ENCODE results near the gene YES1.

Gene YES1

GRCh38 chr18:708096-708495 is 103.9 kb downstream of the YES1 start:
- H3K4me3 ChIP-seq (replicated peaks; ENCODE audit: low read depth, low read length), result no peak overlapping the region
- no peak for TF ChIP-seq CTCF (IDR thresholded peaks at IDR 0.05; ENCODE audit: insufficient read depth, low read length, poor library complexity, severe bottlenecking)
- DNase-seq (ENCODE audit: extremely low read depth, insufficient read length), result no peak
- H3K36me3 ChIP-seq (ENCODE audit: control insufficient read depth, insufficient read depth, low read length), result no peaks in the 10 kb centered on the region
- H3K27me3 ChIP-seq (replicated peaks; ENCODE audit: control insufficient read depth, insufficient read depth, low read length), result no peaks in the 10 kb centered on the region

- TF ChIP-seq CTCF (IDR thresholded peaks at IDR 0.05; ENCODE audit: insufficient read depth, low read length, poor library complexity, severe bottlenecking), result no peak
Observed at GRCh38 chr18:706405-706804, 105.6 kb downstream of the YES1 start.

GRCh38 chr18:703213-703967 is 108.7 kb downstream of the YES1 start:
- no peak for TF ChIP-seq CTCF (IDR thresholded peaks at IDR 0.05; ENCODE audit: insufficient read depth, low read length, poor library complexity, severe bottlenecking)
- H3K27me3 ChIP-seq (replicated peaks; ENCODE audit: control insufficient read depth, insufficient read depth, low read length), result no peaks in the 10 kb centered on the region
- no peak overlapping the region for H3K4me3 ChIP-seq (replicated peaks; ENCODE audit: low read depth, low read length)
- no peak for DNase-seq (ENCODE audit: extremely low read depth, insufficient read length)
- H3K36me3 ChIP-seq (ENCODE audit: control insufficient read depth, insufficient read depth, low read length), result no peaks in the 10 kb centered on the region; the same call in none of the 2 replicates

More at GRCh38 chr18:706405-706804, 105.6 kb downstream of the YES1 start:
- Histone ChIP-seq H3K4me3 (replicated peaks; ENCODE audit: low read depth, low read length) (no peak overlapping the region), H3K27me3 (replicated peaks; ENCODE audit: control insufficient read depth, insufficient read depth, low read length) (no peaks in the 10 kb centered on the region), H3K36me3 (ENCODE audit: control insufficient read depth, insufficient read depth, low read length) (no peaks in the 10 kb centered on the region)
- DNase-seq (ENCODE audit: extremely low read depth, insufficient read length), result no peak

GRCh38 chr18:697800-698199 is 114.2 kb downstream of the YES1 start:
- TF ChIP-seq CTCF (IDR thresholded peaks at IDR 0.05; ENCODE audit: insufficient read depth, low read length, poor library complexity, severe bottlenecking), result no peak

GRCh38 chr18:697012-697411 is 115.0 kb downstream of the YES1 start:
- no peak for DNase-seq (ENCODE audit: extremely low read depth, insufficient read length)
- peaks cover 3% of the 10 kb centered on the region for H3K36me3 ChIP-seq (ENCODE audit: control insufficient read depth, insufficient read depth, low read length)
- no peaks in the 10 kb centered on the region for H3K27me3 ChIP-seq (replicated peaks; ENCODE audit: control insufficient read depth, insufficient read depth, low read length)
- no peak for TF ChIP-seq CTCF (IDR thresholded peaks at IDR 0.05; ENCODE audit: insufficient read depth, low read length, poor library complexity, severe bottlenecking)
- H3K4me3 ChIP-seq (replicated peaks; ENCODE audit: low read depth, low read length), result no peak overlapping the region

More at GRCh38 chr18:697800-698199, 114.2 kb downstream of the YES1 start:
- no peak for DNase-seq (ENCODE audit: extremely low read depth, insufficient read length)
- H3K27me3 ChIP-seq (replicated peaks; ENCODE audit: control insufficient read depth, insufficient read depth, low read length), result no peaks in the 10 kb centered on the region
- no peak overlapping the region for H3K4me3 ChIP-seq (replicated peaks; ENCODE audit: low read depth, low read length)
- H3K36me3 ChIP-seq (ENCODE audit: control insufficient read depth, insufficient read depth, low read length), result peaks cover 3% of the 10 kb centered on the region
